ENCODE results near the gene FPR2.

FPR2 gene

DNA sequence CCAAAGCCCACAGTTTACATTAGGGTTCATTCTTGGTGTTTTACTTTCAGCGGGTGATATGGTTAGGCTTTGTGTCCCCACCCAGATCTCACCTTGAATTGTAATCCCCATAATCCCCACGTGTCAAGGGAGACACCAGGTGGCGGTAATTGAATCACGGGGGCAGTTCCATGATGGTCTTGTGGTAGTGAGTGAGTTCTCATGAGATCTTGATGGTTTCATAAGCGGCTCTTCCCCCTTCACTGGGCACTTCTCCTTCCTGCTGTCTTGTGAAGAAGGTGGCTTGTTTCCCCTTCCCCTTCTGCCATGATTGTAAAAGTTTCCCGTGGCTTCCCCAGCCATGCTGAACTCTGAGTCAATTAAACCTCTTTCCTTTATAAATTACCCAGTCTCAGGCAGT, 12.0 kb downstream of the FPR2 start:
- Histone ChIP-seq H3K4me3 (ENCODE audit: low read depth, low read length) (no peak overlapping the region), H3K36me3 (ENCODE audit: control insufficient read depth in 2 of 2, insufficient read depth in 1 of 2, low read length in 2 of 2) (no peaks in the 10 kb centered on the region), H3K4me1 (ENCODE audit: control insufficient read depth, insufficient read depth, low read length) (no peaks in the 10 kb centered on the region), H3K9me3 (ENCODE audit: control insufficient read depth, insufficient read depth, low read depth, low read length) (no peaks in the 10 kb centered on the region), H3K27ac (ENCODE audit: extremely low read depth, low read depth, low read length) (no peak overlapping the region)
- ChIA-PET CTCF (interaction anchor here (1.2 kb wide), 1 partner anchor 165 kb away, joined by 4 read pairs; no protein-coding TSS in a partner anchor), POLR2A (no interaction called here)
- TF ChIP-seq YY1 (tag by site-specific recombination; IDR thresholded peaks at IDR 0.05): no peak
- TF ChIP-seq KLF7 (tag by site-specific recombination; IDR thresholded peaks at IDR 0.05; ENCODE audit: borderline replicate concordance): no peak
- TF ChIP-seq, protein P1, sequence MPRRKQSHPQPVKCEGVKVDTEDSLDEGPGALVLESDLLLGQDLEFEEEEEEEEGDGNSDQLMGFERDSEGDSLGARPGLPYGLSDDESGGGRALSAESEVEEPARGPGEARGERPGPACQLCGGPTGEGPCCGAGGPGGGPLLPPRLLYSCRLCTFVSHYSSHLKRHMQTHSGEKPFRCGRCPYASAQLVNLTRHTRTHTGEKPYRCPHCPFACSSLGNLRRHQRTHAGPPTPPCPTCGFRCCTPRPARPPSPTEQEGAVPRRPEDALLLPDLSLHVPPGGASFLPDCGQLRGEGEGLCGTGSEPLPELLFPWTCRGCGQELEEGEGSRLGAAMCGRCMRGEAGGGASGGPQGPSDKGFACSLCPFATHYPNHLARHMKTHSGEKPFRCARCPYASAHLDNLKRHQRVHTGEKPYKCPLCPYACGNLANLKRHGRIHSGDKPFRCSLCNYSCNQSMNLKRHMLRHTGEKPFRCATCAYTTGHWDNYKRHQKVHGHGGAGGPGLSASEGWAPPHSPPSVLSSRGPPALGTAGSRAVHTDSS (tag by site-specific recombination; IDR thresholded peaks at IDR 0.05): no peak
- TF ChIP-seq ZFP3 (tag by site-specific recombination; IDR thresholded peaks at IDR 0.05; ENCODE audit: low read depth): no peak
- no peak for TF ChIP-seq KLF9 (tag by site-specific recombination; IDR thresholded peaks at IDR 0.05; ENCODE audit: low read depth)
- no peak for TF ChIP-seq GLI4 (tag by site-specific recombination; IDR thresholded peaks at IDR 0.05)
- no peak for TF ChIP-seq ZNF785 (tag by site-specific recombination; IDR thresholded peaks at IDR 0.05)
- TF ChIP-seq HIC1 (tag by site-specific recombination; IDR thresholded peaks at IDR 0.05): no peak
- no peak for TF ChIP-seq ZFP69B (tag by site-specific recombination; IDR thresholded peaks at IDR 0.05)
- TF ChIP-seq, protein P2, sequence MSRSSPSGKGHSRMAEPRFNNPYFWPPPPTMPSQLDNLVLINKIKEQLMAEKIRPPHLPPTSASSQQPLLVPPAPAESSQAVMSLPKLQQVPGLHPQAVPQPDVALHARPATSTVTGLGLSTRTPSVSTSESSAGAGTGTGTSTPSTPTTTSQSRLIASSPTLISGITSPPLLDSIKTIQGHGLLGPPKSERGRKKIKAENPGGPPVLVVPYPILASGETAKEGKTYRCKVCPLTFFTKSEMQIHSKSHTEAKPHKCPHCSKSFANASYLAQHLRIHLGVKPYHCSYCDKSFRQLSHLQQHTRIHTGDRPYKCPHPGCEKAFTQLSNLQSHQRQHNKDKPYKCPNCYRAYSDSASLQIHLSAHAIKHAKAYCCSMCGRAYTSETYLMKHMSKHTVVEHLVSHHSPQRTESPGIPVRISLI (tag by site-specific recombination; IDR thresholded peaks at IDR 0.05): no peak
- TF ChIP-seq ZNF391 (tag by site-specific recombination; IDR thresholded peaks at IDR 0.05; ENCODE audit: borderline replicate concordance, low read depth): no peak
- TF ChIP-seq, protein P3, sequence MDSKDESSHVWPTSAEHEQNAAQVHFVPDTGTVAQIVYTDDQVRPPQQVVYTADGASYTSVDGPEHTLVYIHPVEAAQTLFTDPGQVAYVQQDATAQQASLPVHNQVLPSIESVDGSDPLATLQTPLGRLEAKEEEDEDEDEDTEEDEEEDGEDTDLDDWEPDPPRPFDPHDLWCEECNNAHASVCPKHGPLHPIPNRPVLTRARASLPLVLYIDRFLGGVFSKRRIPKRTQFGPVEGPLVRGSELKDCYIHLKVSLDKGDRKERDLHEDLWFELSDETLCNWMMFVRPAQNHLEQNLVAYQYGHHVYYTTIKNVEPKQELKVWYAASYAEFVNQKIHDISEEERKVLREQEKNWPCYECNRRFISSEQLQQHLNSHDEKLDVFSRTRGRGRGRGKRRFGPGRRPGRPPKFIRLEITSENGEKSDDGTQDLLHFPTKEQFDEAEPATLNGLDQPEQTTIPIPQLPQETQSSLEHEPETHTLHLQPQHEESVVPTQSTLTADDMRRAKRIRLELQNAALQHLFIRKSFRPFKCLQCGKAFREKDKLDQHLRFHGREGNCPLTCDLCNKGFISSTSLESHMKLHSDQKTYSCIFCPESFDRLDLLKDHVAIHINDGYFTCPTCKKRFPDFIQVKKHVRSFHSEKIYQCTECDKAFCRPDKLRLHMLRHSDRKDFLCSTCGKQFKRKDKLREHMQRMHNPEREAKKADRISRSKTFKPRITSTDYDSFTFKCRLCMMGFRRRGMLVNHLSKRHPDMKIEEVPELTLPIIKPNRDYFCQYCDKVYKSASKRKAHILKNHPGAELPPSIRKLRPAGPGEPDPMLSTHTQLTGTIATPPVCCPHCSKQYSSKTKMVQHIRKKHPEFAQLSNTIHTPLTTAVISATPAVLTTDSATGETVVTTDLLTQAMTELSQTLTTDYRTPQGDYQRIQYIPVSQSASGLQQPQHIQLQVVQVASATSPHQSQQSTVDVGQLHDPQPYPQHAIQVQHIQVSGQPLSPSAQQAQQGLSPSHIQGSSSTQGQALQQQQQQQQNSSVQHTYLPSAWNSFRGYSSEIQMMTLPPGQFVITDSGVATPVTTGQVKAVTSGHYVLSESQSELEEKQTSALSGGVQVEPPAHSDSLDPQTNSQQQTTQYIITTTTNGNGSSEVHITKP (tag by site-specific recombination; IDR thresholded peaks at IDR 0.05): no peak
- TF ChIP-seq ZNF404 (tag by site-specific recombination; IDR thresholded peaks at IDR 0.05): no peak
- TF ChIP-seq TSHZ1 (tag by site-specific recombination; IDR thresholded peaks at IDR 0.05; ENCODE audit: borderline replicate concordance): no peak
- no peak for TF ChIP-seq ZSCAN30 (tag by site-specific recombination; IDR thresholded peaks at IDR 0.05)
- no peak for TF ChIP-seq ZNF157 (tag by site-specific recombination; IDR thresholded peaks at IDR 0.05)
- TF ChIP-seq GLIS2 (tag by site-specific recombination; IDR thresholded peaks at IDR 0.05): no peak
- no peak for TF ChIP-seq SALL2 (tag by site-specific recombination; IDR thresholded peaks at IDR 0.05; ENCODE audit: borderline replicate concordance)
- TF ChIP-seq ZNF626 (tag by site-specific recombination; IDR thresholded peaks at IDR 0.05): no peak

All from HEK293 (cell line).